OCI-LY3 (cell line): Measurements from ENCODE around the gene CTSV.

ENCODE experiments used
- CTCF ChIP-seq: fragments of 200-600, 300-600 bp; sonication (generic); IDR thresholded peaks from 2 replicates; pipeline ENCODE4 v1.5.1; 2014; ENCODE audit warnings: antibody characterized with exemption, low read length, low read depth
- EZH2phosphoT487 ChIP-seq: fragments of 200-600 bp; shearing (Covaris generic); IDR thresholded peaks from 2 replicates; pipeline ENCODE4 v1.6.1; 2018; ENCODE audit warnings: antibody characterized with exemption, mixed run types, low read depth

GRCh38 chr9:97041898-97042297, 3.0 kb upstream of the CTSV start:
- TF ChIP-seq CTCF (no peak), EZH2phosphoT487 (no peak)
